NT2/D1 (cell line): Measurements from ENCODE around the gene SF3B1.
"Not testable (repeated sequence)": the region's sequence is repeated elsewhere in the genome, so short reads cannot be mapped to it uniquely, and the experiment has no call there.

Experiments used
- SUZ12 ChIP-seq: IDR thresholded peaks from 2 replicates; pipeline ENCODE4 v1.6.1; 2011; ENCODE audit not compliant: insufficient read length, insufficient read depth; ENCODE audit errors: extremely low read depth
- YY1 ChIP-seq: IDR thresholded peaks from 2 replicates; pipeline ENCODE4 v1.6.1; 2011; ENCODE audit not compliant: insufficient read length, insufficient read depth
- ZNF274 ChIP-seq: IDR thresholded peaks from 2 replicates; pipeline ENCODE4 v1.6.1; 2011; ENCODE audit warnings: mild to moderate bottlenecking, low read depth, low read length

DNA sequence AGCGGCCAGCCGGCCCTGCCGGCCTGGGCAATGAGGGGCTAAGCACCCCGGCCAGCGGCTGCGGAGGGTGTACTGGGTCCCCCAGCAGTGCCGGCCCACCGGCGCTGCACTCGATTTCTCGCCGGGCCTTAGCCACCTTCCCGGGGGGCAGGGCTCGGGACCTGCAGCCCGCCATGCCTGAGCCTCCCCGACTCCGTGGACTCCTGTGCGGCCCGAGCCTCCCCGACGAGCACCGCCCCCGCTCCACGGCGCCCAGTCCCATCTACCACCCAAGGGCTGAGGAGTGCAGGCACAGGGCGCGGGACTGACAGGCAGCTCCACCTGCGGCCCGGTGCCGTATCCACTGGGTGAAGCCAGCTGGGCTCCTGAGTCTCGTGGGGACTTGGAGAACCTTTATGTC, 64.2 kb downstream of the SF3B1 start:
- TF ChIP-seq SUZ12, ZNF274, YY1: not testable (repeated sequence)
